GM18520 (cell line): ENCODE measurements around the gene NOPCHAP1.
A peak's percentile ranks its signal among the peaks of the same experiment; 100 is the strongest.

Experiments used
- ATAC-seq: cut with Tn5 transposase; IDR thresholded peaks from one replicate; pipeline ENCODE4 v1.9.1; 2021; ENCODE audit not compliant: unreplicated experiment

NOPCHAP1 gene

DNA sequence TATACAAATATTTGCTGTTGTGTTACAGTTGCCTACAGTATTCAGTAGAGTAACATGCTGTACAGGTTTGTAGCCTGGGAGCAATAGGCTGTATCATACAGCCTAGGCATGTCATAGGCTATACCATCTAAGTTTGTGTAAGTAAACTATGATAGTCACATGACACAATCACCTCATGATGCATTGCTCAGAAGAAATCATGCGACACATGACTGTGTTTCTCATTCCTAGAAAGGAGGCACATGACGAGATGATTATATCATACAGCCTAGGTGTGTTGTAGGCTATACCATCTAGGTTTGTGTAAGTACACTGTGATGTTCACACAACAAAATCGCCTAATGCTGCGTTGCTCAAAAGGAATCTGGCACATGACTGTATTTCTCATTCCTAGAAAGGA is 31.9 kb downstream of the NOPCHAP1 start:
- no peak for ATAC-seq

DNA sequence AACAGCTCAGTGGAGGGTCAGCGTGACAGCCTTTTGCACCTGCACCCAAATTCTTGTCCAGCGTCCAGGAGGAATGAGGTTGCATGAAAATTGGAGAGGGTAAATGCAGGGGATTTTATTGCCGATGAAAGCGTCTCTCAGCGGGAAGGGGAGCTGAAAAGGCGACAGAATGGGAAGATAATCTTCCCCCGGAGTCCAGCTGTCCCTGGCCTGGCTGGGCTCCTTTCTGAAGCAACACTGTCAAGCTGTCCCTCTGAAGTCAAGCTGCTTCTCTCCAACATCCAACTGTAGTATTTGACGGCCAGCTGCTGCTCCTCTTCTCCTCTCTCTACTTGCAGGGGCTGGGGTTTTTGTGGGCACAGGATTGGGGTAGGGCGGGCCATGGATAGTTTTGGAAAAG is 32.7 kb downstream of the NOPCHAP1 start:
- no peak for ATAC-seq

DNA sequence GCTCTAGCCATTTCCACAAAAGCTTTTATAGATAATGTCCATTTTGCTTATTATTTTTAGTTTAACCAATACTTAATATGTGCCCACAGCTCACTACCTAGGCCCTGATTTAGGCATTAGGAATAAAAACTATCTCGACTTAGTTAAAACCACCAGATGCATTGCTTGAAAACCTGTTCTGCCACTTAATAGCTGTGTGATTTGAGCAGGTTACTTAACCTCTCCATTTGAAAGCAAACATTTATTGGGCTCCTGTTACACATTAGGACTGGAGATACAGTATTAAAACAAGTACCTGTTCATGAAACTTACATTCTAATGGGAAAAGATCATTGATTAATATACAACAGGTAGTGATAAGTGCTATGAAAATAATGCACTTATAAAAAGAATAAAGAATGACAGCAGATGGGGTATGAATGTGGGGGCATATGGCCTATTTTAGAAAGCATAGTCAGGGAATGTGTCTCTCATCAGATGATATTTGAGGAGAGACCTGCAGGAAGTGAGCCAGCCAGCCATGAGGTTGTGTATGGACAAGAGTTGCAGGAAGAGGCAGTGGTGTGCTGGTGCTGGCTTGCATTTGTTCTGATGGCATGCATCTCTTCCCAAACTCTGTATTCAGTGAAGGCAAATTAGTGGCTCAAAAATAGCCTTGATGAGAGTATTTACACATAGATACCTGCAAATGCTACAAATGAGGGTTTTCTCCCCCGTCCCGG is 34.3 kb downstream of the NOPCHAP1 start:
- ATAC-seq: no peak

DNA sequence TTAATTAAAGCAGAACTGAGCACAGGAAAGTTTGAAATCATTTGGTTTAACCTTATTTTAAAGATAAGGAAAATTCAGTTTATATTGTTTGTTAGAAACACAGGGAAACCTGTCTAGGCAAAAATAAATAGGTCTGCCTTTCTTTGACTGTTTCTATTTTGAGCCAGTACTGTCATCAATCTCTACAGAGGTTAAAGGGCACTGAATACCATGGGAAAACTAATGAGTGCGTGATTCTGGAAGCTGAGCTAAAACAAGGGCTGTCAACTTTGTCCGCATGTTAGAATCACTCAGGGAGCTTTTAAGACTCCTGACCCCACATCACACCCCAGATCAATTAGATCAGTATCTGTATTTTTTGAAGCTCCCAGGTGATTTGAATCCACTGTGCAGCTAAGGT is 38.8 kb downstream of the NOPCHAP1 start:
- ATAC-seq: no peak

DNA sequence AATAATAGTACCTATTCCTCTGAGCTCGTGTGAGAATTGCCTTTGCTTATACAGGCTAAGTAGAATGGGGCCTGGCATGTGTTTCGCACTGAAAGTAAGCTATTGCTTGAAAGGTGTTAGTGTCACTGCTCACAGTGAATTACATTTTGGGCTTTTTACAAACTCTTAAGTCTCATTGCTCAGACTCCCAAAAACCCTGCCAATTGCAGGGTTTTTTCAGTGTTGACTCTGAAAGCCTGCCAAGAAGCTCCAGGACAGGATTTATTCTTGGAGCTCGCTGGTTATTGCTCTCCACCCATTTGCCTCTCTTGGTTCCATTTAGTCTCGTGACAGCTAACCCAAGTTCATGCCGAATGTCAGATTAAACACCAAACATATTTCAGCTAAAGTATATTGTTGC is 39.8 kb downstream of the NOPCHAP1 start:
- ATAC-seq: no peak

DNA sequence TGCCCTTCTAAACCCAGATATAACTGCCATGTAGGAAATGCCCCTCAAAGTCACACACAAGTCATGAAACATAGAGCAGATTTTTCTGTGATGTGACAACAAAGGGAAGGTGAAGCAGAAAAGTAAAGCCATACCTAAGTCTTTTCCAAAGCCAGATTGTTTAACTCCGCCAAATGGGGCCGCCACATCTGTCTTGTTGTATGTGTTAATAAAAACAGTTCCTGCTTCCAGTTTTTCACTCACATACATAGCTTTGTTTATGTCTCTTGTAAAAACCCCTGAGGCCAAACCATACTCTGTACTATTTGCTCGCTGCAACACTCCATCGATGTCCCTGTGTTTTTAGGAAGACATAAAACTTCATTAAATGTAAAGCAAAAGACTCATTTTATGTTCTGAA is 40.3 kb downstream of the NOPCHAP1 start:
- no peak for ATAC-seq

DNA sequence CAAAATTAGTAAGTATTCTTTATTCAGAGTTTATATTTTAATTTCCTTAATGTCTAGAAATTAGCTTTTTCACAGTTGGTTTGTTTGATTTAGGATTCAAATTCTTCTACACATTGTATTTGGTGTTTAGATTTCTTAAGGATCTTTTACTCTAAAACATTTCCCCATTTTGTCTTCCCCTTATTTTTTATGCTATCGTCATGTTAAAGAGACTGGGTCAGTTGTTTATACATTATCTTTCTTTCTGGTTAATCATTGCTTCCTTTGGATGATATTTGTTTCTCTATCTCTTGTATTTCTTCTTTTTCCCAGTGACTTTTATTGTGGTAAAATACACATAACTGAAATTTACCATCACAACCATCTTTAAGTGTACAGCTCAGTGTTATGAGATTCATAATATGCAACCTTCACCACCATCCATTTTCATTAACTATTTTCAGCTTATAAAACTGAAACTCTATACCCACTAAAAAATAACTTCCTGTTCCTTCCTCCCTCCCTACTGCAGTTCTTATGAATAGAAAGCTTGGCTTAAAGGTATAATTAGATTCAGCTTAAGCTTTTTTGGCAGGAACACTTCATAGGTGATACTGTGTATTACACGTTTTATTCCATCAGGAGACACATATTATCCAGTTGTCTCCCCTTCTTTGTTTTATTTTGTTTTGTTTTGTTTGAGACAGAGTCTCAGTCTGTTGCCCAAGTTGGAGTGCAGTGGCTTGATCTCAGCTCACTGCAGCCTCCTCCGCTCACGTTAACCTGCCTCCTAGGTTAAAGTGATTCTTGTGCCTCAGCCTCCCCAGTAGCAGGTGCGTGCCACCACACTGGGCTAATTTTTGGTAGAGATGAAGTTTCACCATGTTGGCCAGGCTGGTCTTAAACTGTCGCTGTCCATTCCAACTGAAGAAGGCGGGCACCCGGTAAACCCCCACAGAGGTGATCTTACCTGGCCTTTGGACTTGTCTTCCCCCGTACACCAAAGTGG is 45.0 kb downstream of the NOPCHAP1 start:
- peak; percentile 78 for ATAC-seq

DNA sequence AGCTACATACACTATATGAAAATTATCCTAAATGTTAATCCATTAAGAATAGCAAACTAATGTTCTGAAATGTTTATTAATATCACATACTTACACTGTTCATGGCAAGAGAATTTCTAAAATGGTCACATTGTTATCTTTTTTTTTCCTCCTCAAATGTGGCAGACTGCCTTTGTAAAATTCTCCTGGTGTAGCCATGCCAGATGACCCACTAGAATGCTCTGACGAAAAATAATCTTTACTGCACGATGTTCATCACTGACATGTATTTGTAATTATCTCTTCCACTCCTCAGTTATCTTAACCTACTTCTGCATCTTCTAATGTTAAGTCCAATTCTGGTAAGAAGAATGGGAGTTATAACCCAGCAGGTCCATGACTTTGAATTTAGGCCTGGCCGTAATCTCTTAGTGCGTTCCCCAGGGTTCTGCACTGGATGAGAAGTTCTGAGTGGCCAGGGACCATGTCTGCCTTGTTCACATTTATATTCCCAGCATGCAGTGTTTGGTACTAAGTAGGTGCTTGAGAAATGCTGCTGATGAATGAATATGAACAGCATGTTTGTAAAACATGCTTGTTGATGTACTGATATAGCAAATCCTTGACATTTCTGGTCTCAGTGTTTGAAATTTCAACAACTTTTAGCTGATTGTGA is 46.7 kb downstream of the NOPCHAP1 start:
- no peak for ATAC-seq

DNA sequence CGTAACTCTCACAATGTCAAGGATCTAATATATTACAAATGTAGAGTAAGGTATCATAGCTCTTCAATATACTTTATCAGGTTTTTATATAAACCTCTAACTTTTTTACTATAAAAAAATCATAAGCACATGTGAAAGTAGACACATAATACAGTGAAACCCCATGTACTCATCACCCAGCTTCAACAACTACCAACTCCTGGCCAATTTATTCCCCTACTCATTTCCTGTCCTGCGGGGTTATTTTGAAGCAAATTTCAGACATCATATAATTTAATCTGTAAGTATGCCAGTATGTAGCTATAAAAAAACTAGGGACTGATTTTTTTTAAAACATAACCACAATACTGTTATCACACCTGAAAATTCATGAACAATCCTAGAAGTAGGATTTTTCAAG is 47.7 kb downstream of the NOPCHAP1 start:
- no peak for ATAC-seq
